Adrenal gland (tissue), 5 donors: ENCODE measurements around the gene PPIL3.

Source experiments
- CTCF ChIP-seq, 6 experiments: fragments of 450-650 bp in 4 of 6; fragments of 200-600 bp in 2 of 6; sonication (generic) in 1 of 6; IDR thresholded peaks; 1 replicate in 5 of 6; 2 replicates in 1 of 6; pipeline versions ENCODE4 v1.5.1 to v1.8.0; 2016 to 2021; ENCODE audit warnings: antibody characterized with exemption in 6 of 6, mild to moderate bottlenecking in 2 of 6, moderate library complexity in 1 of 6
- POLR2A ChIP-seq, 2 donors: fragments of 450-650 bp; IDR thresholded peaks; one replicate each; pipeline ENCODE4 v1.6.1; 2017; ENCODE audit warnings: antibody characterized with exemption in 2 of 2, mild to moderate bottlenecking in 2 of 2, moderate library complexity in 1 of 2
- donor health status: DM: no; HTN: no; CAD: no.

- TF ChIP-seq POLR2A (IDR thresholded peaks at IDR 0.05), result no peak
- no peak for TF ChIP-seq CTCF (IDR thresholded peaks at IDR 0.05)
These were observed 59.6 kb downstream of the PPIL3 start for GRCh38 chr2:200829258-200829655.
